Measurements from ENCODE around the gene DCUN1D4.
"Not testable (repeated sequence)": the region's sequence is repeated elsewhere in the genome, so short reads cannot be mapped to it uniquely, and the experiment has no call there.

DCUN1D4 gene

DNA sequence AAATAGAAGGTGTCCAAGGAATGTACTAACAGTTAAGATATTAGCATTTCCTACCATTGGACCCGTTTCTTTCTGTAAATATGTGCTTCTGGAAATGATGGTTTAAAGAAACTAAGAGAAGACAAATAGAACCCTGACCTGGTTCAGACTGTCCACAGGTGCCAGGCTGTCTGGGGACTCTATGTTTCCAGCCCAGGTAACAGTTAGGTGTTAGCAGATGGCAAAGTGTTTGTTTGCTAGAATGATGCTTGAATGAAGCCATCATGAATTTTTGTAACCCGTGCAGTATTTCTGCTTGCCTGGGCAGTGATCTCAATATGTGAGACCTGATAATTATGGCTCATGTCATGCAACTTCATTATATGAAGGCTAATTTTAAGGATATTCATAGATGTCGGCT is 89.7 kb downstream of the DCUN1D4 start:
- Histone ChIP-seq H3K4me3 (IDR thresholded peaks at IDR 0.05; ENCODE audit: insufficient read depth, low read depth, low read length) (no peak overlapping the region), H3K27me3 (ENCODE audit: insufficient read depth, low read depth) (no peaks in the 10 kb centered on the region), H2AFZ (ENCODE audit: low read depth) (no peak overlapping the region), H4K20me1 (ENCODE audit: insufficient read depth) (no peaks in the 10 kb centered on the region), H3K4me1 (ENCODE audit: low read depth, poor library complexity, severe bottlenecking) (no peaks in the 10 kb centered on the region), H3K9ac (no peak overlapping the region), H3K79me2 (ENCODE audit: insufficient read depth, low read depth) (no peaks in the 10 kb centered on the region), H3K27ac (no peak overlapping the region), H3K4me2 (no peak overlapping the region), H3K36me3 (ENCODE audit: insufficient read depth) (no peaks in the 10 kb centered on the region)
- TF ChIP-seq, protein P1, sequence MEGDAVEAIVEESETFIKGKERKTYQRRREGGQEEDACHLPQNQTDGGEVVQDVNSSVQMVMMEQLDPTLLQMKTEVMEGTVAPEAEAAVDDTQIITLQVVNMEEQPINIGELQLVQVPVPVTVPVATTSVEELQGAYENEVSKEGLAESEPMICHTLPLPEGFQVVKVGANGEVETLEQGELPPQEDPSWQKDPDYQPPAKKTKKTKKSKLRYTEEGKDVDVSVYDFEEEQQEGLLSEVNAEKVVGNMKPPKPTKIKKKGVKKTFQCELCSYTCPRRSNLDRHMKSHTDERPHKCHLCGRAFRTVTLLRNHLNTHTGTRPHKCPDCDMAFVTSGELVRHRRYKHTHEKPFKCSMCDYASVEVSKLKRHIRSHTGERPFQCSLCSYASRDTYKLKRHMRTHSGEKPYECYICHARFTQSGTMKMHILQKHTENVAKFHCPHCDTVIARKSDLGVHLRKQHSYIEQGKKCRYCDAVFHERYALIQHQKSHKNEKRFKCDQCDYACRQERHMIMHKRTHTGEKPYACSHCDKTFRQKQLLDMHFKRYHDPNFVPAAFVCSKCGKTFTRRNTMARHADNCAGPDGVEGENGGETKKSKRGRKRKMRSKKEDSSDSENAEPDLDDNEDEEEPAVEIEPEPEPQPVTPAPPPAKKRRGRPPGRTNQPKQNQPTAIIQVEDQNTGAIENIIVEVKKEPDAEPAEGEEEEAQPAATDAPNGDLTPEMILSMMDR (conservative IDR thresholded peaks at IDR 0.05; ENCODE audit: low read depth, low read length) = no peak

- not testable (repeated sequence) for H3K27ac ChIP-seq; H2AFZ ChIP-seq (ENCODE audit: low read depth); H3K36me3 ChIP-seq (ENCODE audit: insufficient read depth); H3K4me2 ChIP-seq; H3K4me1 ChIP-seq (ENCODE audit: low read depth, poor library complexity, severe bottlenecking); H3K27me3 ChIP-seq (ENCODE audit: insufficient read depth, low read depth); H4K20me1 ChIP-seq (ENCODE audit: insufficient read depth); H3K79me2 ChIP-seq (ENCODE audit: insufficient read depth, low read depth); H3K9ac ChIP-seq; H3K4me3 ChIP-seq (IDR thresholded peaks at IDR 0.05; ENCODE audit: insufficient read depth, low read depth, low read length)
Observed at GRCh38 chr4:51940460-51940859, 97.5 kb downstream of the DCUN1D4 start.

GRCh38 chr4:51942108-51942832 is 99.3 kb downstream of the DCUN1D4 start:
- Histone ChIP-seq H3K27ac (no peak overlapping the region), H3K36me3 (ENCODE audit: insufficient read depth) (no peaks in the 10 kb centered on the region), H3K4me2 (no peak overlapping the region), H4K20me1 (ENCODE audit: insufficient read depth) (no peaks in the 10 kb centered on the region), H3K79me2 (ENCODE audit: insufficient read depth, low read depth) (no peaks in the 10 kb centered on the region), H3K4me1 (ENCODE audit: low read depth, poor library complexity, severe bottlenecking) (no peaks in the 10 kb centered on the region), H2AFZ (ENCODE audit: low read depth) (no peak overlapping the region), H3K4me3 (IDR thresholded peaks at IDR 0.05; ENCODE audit: insufficient read depth, low read depth, low read length) (no peak overlapping the region), H3K9ac (no peak overlapping the region), H3K27me3 (ENCODE audit: insufficient read depth, low read depth) (no peaks in the 10 kb centered on the region)
- TF ChIP-seq, protein P1 (conservative IDR thresholded peaks at IDR 0.05; ENCODE audit: low read depth, low read length) = no peak

GRCh38 chr4:51942833-51943215 is 99.9 kb downstream of the DCUN1D4 start:
- Histone ChIP-seq H3K4me1 (ENCODE audit: low read depth, poor library complexity, severe bottlenecking) (no peaks in the 10 kb centered on the region), H3K4me2 (no peak overlapping the region), H3K9ac (no peak overlapping the region), H4K20me1 (ENCODE audit: insufficient read depth) (no peaks in the 10 kb centered on the region), H3K27me3 (ENCODE audit: insufficient read depth, low read depth) (no peaks in the 10 kb centered on the region), H2AFZ (ENCODE audit: low read depth) (no peak overlapping the region), H3K27ac (no peak overlapping the region), H3K36me3 (ENCODE audit: insufficient read depth) (no peaks in the 10 kb centered on the region), H3K4me3 (IDR thresholded peaks at IDR 0.05; ENCODE audit: insufficient read depth, low read depth, low read length) (no peak overlapping the region), H3K79me2 (ENCODE audit: insufficient read depth, low read depth) (no peaks in the 10 kb centered on the region)
- TF ChIP-seq, protein P1 (conservative IDR thresholded peaks at IDR 0.05; ENCODE audit: low read depth, low read length) = no peak

GRCh38 chr4:51943221-51943620 is 100.3 kb downstream of the DCUN1D4 start:
- Histone ChIP-seq H3K9ac (no peak overlapping the region), H3K79me2 (ENCODE audit: insufficient read depth, low read depth) (no peaks in the 10 kb centered on the region), H3K4me2 (no peak overlapping the region), H3K36me3 (ENCODE audit: insufficient read depth) (no peaks in the 10 kb centered on the region), H2AFZ (ENCODE audit: low read depth) (no peak overlapping the region), H3K27ac (no peak overlapping the region), H4K20me1 (ENCODE audit: insufficient read depth) (no peaks in the 10 kb centered on the region), H3K27me3 (ENCODE audit: insufficient read depth, low read depth) (no peaks in the 10 kb centered on the region), H3K4me1 (ENCODE audit: low read depth, poor library complexity, severe bottlenecking) (no peaks in the 10 kb centered on the region), H3K4me3 (IDR thresholded peaks at IDR 0.05; ENCODE audit: insufficient read depth, low read depth, low read length) (no peak overlapping the region)
- TF ChIP-seq, protein P1 (conservative IDR thresholded peaks at IDR 0.05; ENCODE audit: low read depth, low read length) = no peak
